RPMI7951 (cell line): ENCODE data around the gene SOWAHA. TPM values are rescaled to one million over a fixed set of nuclear protein-coding genes. Genes with fewer than 3 reads are reported as not detected.

ENCODE experiments used
- DNase-seq: peaks from one replicate; pipeline ENCODE4 v3.0.0-alpha.2; 2012; ENCODE audit warnings: low read depth
- total RNA-seq: library from RNA; depleted of rRNA; stranded (reverse); fragments of >200 nt; shearing (Covaris generic); gene quantifications from 2 replicates; pipeline ENCODE4 v1.2.3, GENCODE V29; 2014; rRNA removed

Gene SOWAHA
- not detected in 2 replicates for total RNA-seq

- DNase-seq, result no peak
Observed at GRCh38 chr5:132812781-132813598, at the start of gene SOWAHA. Gene SOWAHA (plus strand): TSS chr5:132813302. CDS start chr5:132813622, 320 bp downstream.

- DNase-seq, result no peak
Observed at GRCh38 chr5:132764051-132764450, 49.1 kb upstream of the SOWAHA start.

GRCh38 chr5:132764671-132765238 is 48.3 kb upstream of the SOWAHA start:
- DNase-seq, result no peak

GRCh38 chr5:132765311-132766019 is 47.6 kb upstream of the SOWAHA start:
- no peak for DNase-seq

GRCh38 chr5:132766020-132766805 is 46.9 kb upstream of the SOWAHA start:
- DNase-seq, result no peak

GRCh38 chr5:132766806-132767055 is 46.4 kb upstream of the SOWAHA start:
- DNase-seq, result no peak

- peak; percentile 10 for DNase-seq
Observed at GRCh38 chr5:132767150-132767549, 46.0 kb upstream of the SOWAHA start.

GRCh38 chr5:132768485-132768868 is 44.6 kb upstream of the SOWAHA start:
- no peak for DNase-seq

GRCh38 chr5:132770476-132771159 is 42.5 kb upstream of the SOWAHA start:
- DNase-seq, result no peak

- DNase-seq, result peak; percentile 41
Observed at GRCh38 chr5:132771503-132771998, 41.6 kb upstream of the SOWAHA start.

GRCh38 chr5:132772291-132773070 is 40.6 kb upstream of the SOWAHA start:
- DNase-seq, result no peak

- DNase-seq, result peak; percentile 30
Observed at GRCh38 chr5:132773114-132773513, 40.0 kb upstream of the SOWAHA start.

- no peak for DNase-seq
Observed at GRCh38 chr5:132773601-132774355, 39.3 kb upstream of the SOWAHA start.

GRCh38 chr5:132774406-132774805 is 38.7 kb upstream of the SOWAHA start:
- no peak for DNase-seq

GRCh38 chr5:132774896-132775295 is 38.2 kb upstream of the SOWAHA start:
- no peak for DNase-seq

- DNase-seq, result no peak
Observed at GRCh38 chr5:132775476-132775961, 37.6 kb upstream of the SOWAHA start.

GRCh38 chr5:132776131-132776937 is 36.8 kb upstream of the SOWAHA start:
- DNase-seq, result peak; percentile 29

- DNase-seq, result no peak
Observed at GRCh38 chr5:132776938-132777208, 36.2 kb upstream of the SOWAHA start.
